GM12878 (cell line): ENCODE results near the gene ZNF768. TPM values are rescaled to one million over a fixed set of nuclear protein-coding genes. Genes with fewer than 3 reads are reported as not detected.

ENCODE experiments used
- ATAC-seq: fragments of 200-7000 bp; cut with Tn5 transposase; 3 replicates; pipeline ENCODE4 v1.9.1; 2020; ENCODE audit warnings: mild to moderate bottlenecking, moderate library complexity
- BruUV-seq: library from RNA; stranded (reverse); fragments of 400-500 nt; replicated peaks from 2 replicates; lab custom pipeline; 2021; lab: Mats Ljungman, UMichigan
- CTCF ChIA-PET: fragments of 300-600 bp; sonication (Branson Sonifier 250); formaldehyde crosslinking; extraction: SDS; loops from one replicate; lab custom pipeline; 2021; ENCODE audit warnings: inconsistent platforms; lab: Yijun Ruan, JAX
- POLR2A ChIA-PET: fragments of 350-600 bp; formaldehyde crosslinking; extraction: SDS; loops from one replicate; lab custom pipeline; 2021; ENCODE audit warnings: inconsistent platforms; lab: Charles Lee
- RAD21 ChIA-PET: fragments of 300-600 bp; sonication (Branson Sonifier 250); formaldehyde crosslinking; loops from one replicate; lab custom pipeline; 2023; ENCODE audit warnings: antibody characterized with exemption; ENCODE audit not compliant: unreplicated experiment; lab: Charles Lee
- SMC1A ChIA-PET: fragments of 300-600 bp; sonication (Branson Sonifier 250); formaldehyde crosslinking; loops from one replicate; lab custom pipeline; 2023; ENCODE audit not compliant: unreplicated experiment, uncharacterized antibody; lab: Charles Lee
- DNase-seq: peaks from one replicate; pipeline ENCODE4 v3.0.0-alpha.2; 2011; ENCODE audit warnings: low read depth, low spot score
- FAIRE-seq: peaks from 3 replicates; lab custom pipeline; 2011; peaks lifted over from hg19 to GRCh38; lab: Jason Lieb, UNC
- H2AFZ ChIP-seq: 2 replicates; pipeline ENCODE4 v1.6.0; 2011; ENCODE audit warnings: low read depth, low read length, control low read depth; ENCODE audit not compliant: control insufficient read depth
- H3K27ac ChIP-seq: 2 replicates; pipeline ENCODE4 v1.5.1; 2011; ENCODE audit warnings: control low read depth; ENCODE audit not compliant: control insufficient read depth, insufficient read depth
- H3K27me3 ChIP-seq, 2 experiments: replicated peaks in 1 of 2; 2 replicates each; pipeline versions ENCODE4 v1.6.0 to v1.6.1; 2011; ENCODE audit warnings: low read length in 1 of 2; ENCODE audit not compliant: control insufficient read depth in 2 of 2, insufficient read depth in 2 of 2
- H3K36me3 ChIP-seq, 2 experiments: 2 replicates each; pipeline ENCODE4 v1.5.1; 2011; ENCODE audit warnings: low read length in 1 of 2; ENCODE audit not compliant: control insufficient read depth in 2 of 2, insufficient read depth in 2 of 2
- H3K4me1 ChIP-seq: 2 replicates; pipeline ENCODE4 v1.6.1; 2011; ENCODE audit warnings: mild to moderate bottlenecking, low read length, moderate library complexity, mixed read lengths; ENCODE audit not compliant: control insufficient read depth, insufficient read depth
- H3K4me2 ChIP-seq: 2 replicates; pipeline ENCODE4 v1.6.0; 2011; ENCODE audit warnings: control low read depth; ENCODE audit not compliant: control insufficient read depth, insufficient read depth
- H3K4me3 ChIP-seq: fragments of 200-600 bp; sonication (generic); 2 replicates; pipeline ENCODE4 v1.5.1; 2016
- H3K79me2 ChIP-seq: 2 replicates; pipeline ENCODE4 v1.6.0; 2011; ENCODE audit warnings: low read length; ENCODE audit not compliant: control insufficient read depth, insufficient read depth
- H3K9ac ChIP-seq: 2 replicates; pipeline ENCODE4 v1.8.0; 2011; ENCODE audit warnings: low read length, control low read depth, mixed read lengths; ENCODE audit not compliant: control insufficient read depth, insufficient read depth
- H3K9me3 ChIP-seq: replicated peaks from 3 replicates; pipeline ENCODE4 v1.5.1; 2011; ENCODE audit warnings: mild to moderate bottlenecking, low read length; ENCODE audit not compliant: control insufficient read depth, insufficient read depth
- H4K20me1 ChIP-seq: 2 replicates; pipeline ENCODE4 v1.6.0; 2011; ENCODE audit not compliant: control insufficient read depth, insufficient read depth
- BRCA1 ChIP-seq: IDR thresholded peaks from 2 replicates; pipeline ENCODE4 v1.6.1; 2011; ENCODE audit warnings: low read depth, low read length, improper control_type of control experiment
- IKZF2 ChIP-seq, 2 experiments: fragments of 450-650 bp; IDR thresholded peaks; 2 replicates each; pipeline ENCODE4 v1.6.1; 2017; ENCODE audit warnings: mild to moderate bottlenecking in 2 of 2, moderate library complexity in 2 of 2
- ZNF217 ChIP-seq: fragments of 450-650 bp; IDR thresholded peaks from 2 replicates; pipeline ENCODE4 v1.6.1; 2017; ENCODE audit warnings: antibody characterized with exemption, mild to moderate bottlenecking
- WGBS: methylation state at CpG from one replicate; pipeline ENCODE4 v1.1.6; 2016; ENCODE audit warnings: low lambda C conversion rate; ENCODE audit not compliant: insufficient replicate concordance, insufficient coverage; ENCODE audit errors: missing lambda C conversion rate; 5-methylcytosine and 5-hydroxymethylcytosine counted together
- in situ Hi-C: fragments of 300-500 bp; cut with MboI; formaldehyde crosslinking; loops from 9 replicates; pipeline ENCODE4 v1.14.3; 2018; ENCODE audit warnings: mixed read lengths
- intact Hi-C: fragments of 100-400 bp; cut with micrococcal nuclease; formaldehyde crosslinking; loops from one replicate; pipeline ENCODE4 v1.14.2; 2022; ENCODE audit not compliant: unreplicated experiment
- polyA plus RNA-seq, 11 experiments: library from polyadenylated mRNA; depleted of rRNA in 4 of 11; unstranded in 6 of 11; stranded (reverse) in 5 of 11; fragments of >200 nt; fragmentation: Nextera tagmentation in 4 of 11; fragmentation: Illumina TruSeq in 1 of 11; extraction: Ambion mirVana in 4 of 11; extraction: Trizol in 1 of 11; gene quantifications; 1 replicate in 1 of 11; 2 replicates in 10 of 11; pipeline versions ENCODE4 v1.2.1 to v1.2.3, GENCODE V29; 2011 to 2016; ENCODE audit warnings: inconsistent platforms in 2 of 11, missing spikeins in 2 of 11, low read depth in 1 of 11
- total RNA-seq, 4 experiments: library from RNA; depleted of rRNA in 3 of 4; stranded (reverse); fragments of >200 nt in 3 of 4; fragmentation: Illumina TruSeq in 1 of 4; extraction: Trizol in 1 of 4; gene quantifications; 2 replicates each; pipeline versions ENCODE4 v1.2.1 to v1.2.3, GENCODE V29; 2013 to 2021
- TF ChIP-seq, protein P1 (sequence below): IDR thresholded peaks from 2 replicates; pipeline ENCODE4 v1.6.1; 2012; ENCODE audit warnings: mild to moderate bottlenecking, low read depth, low read length

Gene ZNF768
- total and polyA plus RNA-seq, 10 of the 15 experiments (the other 5 are each of a cell fraction or from before 2014, with no cell fraction given), result 0.05 to 23.1 (median 9.1) TPM

GRCh38 chr16:30570636-30571444 is 44.5 kb upstream of the ZNF768 start:
- RAD21 ChIA-PET, result interaction anchor here (0.8 to 3.3 kb wide), 7 partner anchors 13 to 141 kb away, joined by 4 to 28 read pairs (median 8); partner anchors contain the start of genes DCTPP1, ZNF747, ZNF764 and ZNF785
- TF ChIP-seq ZNF217, result no peak
- TF ChIP-seq BRCA1, result no peak
- TF ChIP-seq, protein P1, sequence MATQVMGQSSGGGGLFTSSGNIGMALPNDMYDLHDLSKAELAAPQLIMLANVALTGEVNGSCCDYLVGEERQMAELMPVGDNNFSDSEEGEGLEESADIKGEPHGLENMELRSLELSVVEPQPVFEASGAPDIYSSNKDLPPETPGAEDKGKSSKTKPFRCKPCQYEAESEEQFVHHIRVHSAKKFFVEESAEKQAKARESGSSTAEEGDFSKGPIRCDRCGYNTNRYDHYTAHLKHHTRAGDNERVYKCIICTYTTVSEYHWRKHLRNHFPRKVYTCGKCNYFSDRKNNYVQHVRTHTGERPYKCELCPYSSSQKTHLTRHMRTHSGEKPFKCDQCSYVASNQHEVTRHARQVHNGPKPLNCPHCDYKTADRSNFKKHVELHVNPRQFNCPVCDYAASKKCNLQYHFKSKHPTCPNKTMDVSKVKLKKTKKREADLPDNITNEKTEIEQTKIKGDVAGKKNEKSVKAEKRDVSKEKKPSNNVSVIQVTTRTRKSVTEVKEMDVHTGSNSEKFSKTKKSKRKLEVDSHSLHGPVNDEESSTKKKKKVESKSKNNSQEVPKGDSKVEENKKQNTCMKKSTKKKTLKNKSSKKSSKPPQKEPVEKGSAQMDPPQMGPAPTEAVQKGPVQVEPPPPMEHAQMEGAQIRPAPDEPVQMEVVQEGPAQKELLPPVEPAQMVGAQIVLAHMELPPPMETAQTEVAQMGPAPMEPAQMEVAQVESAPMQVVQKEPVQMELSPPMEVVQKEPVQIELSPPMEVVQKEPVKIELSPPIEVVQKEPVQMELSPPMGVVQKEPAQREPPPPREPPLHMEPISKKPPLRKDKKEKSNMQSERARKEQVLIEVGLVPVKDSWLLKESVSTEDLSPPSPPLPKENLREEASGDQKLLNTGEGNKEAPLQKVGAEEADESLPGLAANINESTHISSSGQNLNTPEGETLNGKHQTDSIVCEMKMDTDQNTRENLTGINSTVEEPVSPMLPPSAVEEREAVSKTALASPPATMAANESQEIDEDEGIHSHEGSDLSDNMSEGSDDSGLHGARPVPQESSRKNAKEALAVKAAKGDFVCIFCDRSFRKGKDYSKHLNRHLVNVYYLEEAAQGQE, result peak; percentile 71
- peak; percentile 31 to 39; a peak in 2 of 4 replicates for TF ChIP-seq IKZF2 (IDR thresholded peaks at IDR 0.05)
- TF ChIP-seq, all 136 proteins: peak for 2
- no peaks in the 10 kb centered on the region for H4K20me1 ChIP-seq
- ChIA-PET POLR2A (interaction anchor here (0.7 to 3.1 kb wide), 9 partner anchors 9 to 141 kb away, joined by 3 to 31 read pairs (median 6); partner anchors contain the start of genes DCTPP1, ZNF747 and ZNF764), CTCF (interaction anchor here (0.6 to 3.1 kb wide), 7 partner anchors 9 to 47 kb away, joined by 3 to 13 read pairs (median 4); partner anchors contain the start of genes ZNF689 and ZNF764), SMC1A (interaction anchor here (0.7 to 1.8 kb wide), 5 partner anchors 11 to 151 kb away, joined by 3 to 4 read pairs (median 3); partner anchors contain the start of gene DCTPP1)
- DNase-seq, result no peak
- BruUV-seq, result no TSS peak
- peak overlapping the region; percentile 81 for H3K4me3 ChIP-seq
- no peaks in the 10 kb centered on the region for H3K9me3 ChIP-seq
- no peak for ATAC-seq
- no peak for FAIRE-seq
- intact Hi-C loops, result loop anchor here (10.0 kb wide), 1 partner anchor 84 kb away; the partner anchor contains the start of genes FBRS and PRR14
- H3K9ac ChIP-seq, result peak overlapping the region; percentile 90
- peaks cover 27% of the 10 kb centered on the region for H3K4me1 ChIP-seq
- H3K79me2 ChIP-seq, result peaks cover 11% of the 10 kb centered on the region
- H3K4me2 ChIP-seq, result peak overlapping the region; percentile 99
- peak overlapping the region; percentile 71 for H2AFZ ChIP-seq
- H3K36me3 ChIP-seq, result no peaks in the 10 kb centered on the region; a peak in 1 of 4 replicates
- WGBS, result 32% methylated on average over 22 of the region's 22 CpGs
- in situ Hi-C loops, result no loop called here
- H3K27me3 ChIP-seq, result no peaks in the 10 kb centered on the region
- peak overlapping the region; percentile 93 for H3K27ac ChIP-seq
